Activated naive CD4-positive, alpha-beta T cell treated with anti-CD3 and anti-CD28 coated beads, Interleukin-2, amount 10 ng/mL, durations not matched to agents 7 days and 5 days (primary cell): ENCODE measurements around the gene PFKFB3.

Source experiments
- CTCF ChIA-PET: fragments of 350-600 bp; sonication (Branson Sonifier 250); formaldehyde crosslinking; loops from one replicate; lab custom pipeline; 2021; ENCODE audit warnings: antibody characterized with exemption; lab: Charles Lee
- DNase-seq: peaks from one replicate; pipeline ENCODE4 v3.0.0-alpha.2; 2020
- H3K27ac Mint-ChIP-seq: one replicate; pipeline ENCODE4 v1.8.0; 2021; ENCODE audit warnings: mild to moderate bottlenecking, moderate library complexity, mixed read lengths
- H3K27me3 Mint-ChIP-seq: one replicate; pipeline ENCODE4 v1.8.0; 2021; ENCODE audit warnings: mild to moderate bottlenecking, mixed read lengths
- H3K36me3 Mint-ChIP-seq: one replicate; pipeline ENCODE4 v1.8.0; 2021; ENCODE audit warnings: mixed read lengths
- H3K4me1 Mint-ChIP-seq: one replicate; pipeline ENCODE4 v1.8.0; 2021; ENCODE audit warnings: mixed read lengths
- H3K4me3 Mint-ChIP-seq: one replicate; pipeline ENCODE4 v1.8.0; 2021; ENCODE audit warnings: mild to moderate bottlenecking, moderate library complexity, mixed read lengths
- H3K9me3 Mint-ChIP-seq: one replicate; pipeline ENCODE4 v1.8.0; 2021; ENCODE audit warnings: mixed read lengths

PFKFB3 gene

DNA sequence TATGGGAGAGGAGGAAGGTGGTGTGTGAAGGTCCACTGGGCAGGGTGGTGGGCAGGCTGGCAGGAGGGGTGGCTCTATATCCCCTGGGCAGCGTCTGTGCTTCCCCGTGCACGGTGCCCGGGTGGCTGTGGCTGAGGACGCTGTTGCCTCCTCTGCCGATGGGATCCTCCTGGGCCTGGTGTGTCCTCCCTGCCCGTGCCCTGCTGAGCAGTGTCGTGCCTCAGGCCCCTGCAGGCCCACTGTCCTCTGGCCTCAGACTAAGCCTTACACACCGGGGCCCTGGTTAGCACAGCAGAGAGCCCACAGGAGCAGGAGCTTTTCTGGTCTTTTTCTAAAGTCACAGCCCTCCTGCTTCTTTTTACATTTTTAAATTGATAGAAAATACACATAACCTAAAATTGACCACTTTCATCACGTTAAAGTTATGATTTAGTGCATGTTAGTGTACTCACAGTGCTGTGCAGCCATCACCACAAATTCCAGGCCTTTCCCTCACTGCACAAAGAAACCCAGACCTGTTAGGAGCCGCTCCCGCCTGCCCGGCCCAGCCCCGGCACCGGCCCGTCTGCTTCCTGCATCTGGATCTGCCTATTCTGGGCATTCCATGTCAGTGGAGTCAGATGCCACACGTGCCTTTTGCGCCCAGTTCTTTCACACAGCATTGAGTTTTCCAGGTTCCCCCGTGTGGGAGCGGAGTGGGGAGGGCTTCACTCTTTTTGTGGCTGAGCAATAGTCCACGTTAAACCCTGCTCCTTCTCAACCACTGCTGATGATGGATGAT, 19.4 kb downstream of the PFKFB3 start:
- CTCF ChIA-PET = no interaction called here
- DNase-seq = no peak
- Mint-ChIP-seq H3K4me1 (no peaks in the 10 kb centered on the region), H3K27ac (no peak overlapping the region), H3K27me3 (no peaks in the 10 kb centered on the region), H3K4me3 (no peak overlapping the region), H3K36me3 (peaks cover 63% of the 10 kb centered on the region), H3K9me3 (no peaks in the 10 kb centered on the region)

DNA sequence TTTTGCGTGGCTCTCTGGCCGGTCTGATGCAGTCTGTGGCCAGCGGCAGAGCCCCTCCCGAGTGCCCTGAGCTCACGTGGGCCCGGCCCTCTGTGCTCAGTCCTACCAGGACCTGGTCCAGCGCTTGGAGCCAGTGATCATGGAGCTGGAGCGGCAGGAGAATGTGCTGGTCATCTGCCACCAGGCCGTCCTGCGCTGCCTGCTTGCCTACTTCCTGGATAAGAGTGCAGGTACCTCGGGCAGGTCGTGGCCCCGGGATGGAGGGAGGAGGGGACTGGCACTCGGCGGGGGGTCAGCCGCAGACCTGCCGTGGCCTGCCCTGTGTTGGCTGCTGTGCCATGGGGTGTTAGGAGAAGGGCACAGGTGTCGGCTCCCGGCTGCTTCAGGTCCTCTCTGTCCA, 20.0 kb downstream of the PFKFB3 start:
- no peaks in the 10 kb centered on the region for H3K9me3 Mint-ChIP-seq
- CTCF ChIA-PET = no interaction called here
- H3K27me3 Mint-ChIP-seq = no peaks in the 10 kb centered on the region
- H3K27ac Mint-ChIP-seq = no peak overlapping the region
- no peak overlapping the region for H3K4me3 Mint-ChIP-seq
- peaks cover 65% of the 10 kb centered on the region for H3K36me3 Mint-ChIP-seq
- H3K4me1 Mint-ChIP-seq = peaks cover 4% of the 10 kb centered on the region
- no peak for DNase-seq

- no peaks in the 10 kb centered on the region for H3K9me3 Mint-ChIP-seq
- no peak overlapping the region for H3K27ac Mint-ChIP-seq
- H3K36me3 Mint-ChIP-seq = peaks cover 73% of the 10 kb centered on the region
- DNase-seq = no peak
- CTCF ChIA-PET = interaction anchor here (0.6 kb wide), 1 partner anchor 12 kb away, joined by 3 read pairs; no protein-coding TSS in a partner anchor
- H3K4me3 Mint-ChIP-seq = no peak overlapping the region
- H3K4me1 Mint-ChIP-seq = peaks cover 15% of the 10 kb centered on the region
- H3K27me3 Mint-ChIP-seq = no peaks in the 10 kb centered on the region
Measured at GRCh38 chr10:6223981-6224380, 21.2 kb downstream of the PFKFB3 start.

DNA sequence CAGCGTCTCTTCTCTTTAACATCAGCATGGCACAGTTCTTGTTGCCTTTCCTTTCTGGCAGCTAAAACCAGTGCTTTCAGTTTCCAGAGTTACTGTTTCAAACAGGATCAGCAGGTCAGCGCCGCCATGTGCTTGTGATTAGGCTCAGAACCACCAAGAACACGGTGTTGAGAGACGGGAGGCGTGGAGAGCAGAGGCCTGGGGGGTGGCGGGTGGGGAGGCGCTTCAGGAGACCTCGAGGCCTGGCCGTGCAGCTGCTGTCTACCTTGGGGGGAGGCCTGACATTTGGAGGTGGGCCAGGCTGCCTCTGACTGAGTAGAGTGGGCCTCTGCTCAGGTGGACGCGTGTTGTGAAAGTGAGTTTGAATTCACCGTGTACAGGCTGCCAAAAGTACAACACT, 22.0 kb downstream of the PFKFB3 start:
- H3K36me3 Mint-ChIP-seq = peaks cover 67% of the 10 kb centered on the region

GRCh38 chr10:6225263-6225814, 22.6 kb downstream of the PFKFB3 start:
- Mint-ChIP-seq H3K27ac (no peak overlapping the region), H3K27me3 (no peaks in the 10 kb centered on the region), H3K36me3 (peaks cover 67% of the 10 kb centered on the region), H3K4me1 (peaks cover 17% of the 10 kb centered on the region), H3K4me3 (no peak overlapping the region), H3K9me3 (no peaks in the 10 kb centered on the region)
- no peak for DNase-seq
- CTCF ChIA-PET = interaction anchor here (1.2 kb wide), 1 partner anchor 52 kb away, joined by 3 read pairs; no protein-coding TSS in a partner anchor

More for the DNA sequence above, 22.0 kb downstream of the PFKFB3 start:
- Mint-ChIP-seq H3K27me3 (no peaks in the 10 kb centered on the region), H3K4me1 (peaks cover 15% of the 10 kb centered on the region), H3K9me3 (no peaks in the 10 kb centered on the region), H3K4me3 (no peak overlapping the region), H3K27ac (no peak overlapping the region)
- CTCF ChIA-PET = interaction anchor here (1.2 kb wide), 1 partner anchor 51 kb away, joined by 3 read pairs; no protein-coding TSS in a partner anchor
- DNase-seq = no peak

GRCh38 chr10:6226216-6226615, 23.5 kb downstream of the PFKFB3 start:
- Mint-ChIP-seq H3K27ac (peak overlapping the region; percentile 39), H3K4me3 (no peak overlapping the region), H3K4me1 (peaks cover 17% of the 10 kb centered on the region), H3K9me3 (no peaks in the 10 kb centered on the region), H3K27me3 (no peaks in the 10 kb centered on the region), H3K36me3 (peaks cover 63% of the 10 kb centered on the region)
- CTCF ChIA-PET = no interaction called here
- no peak for DNase-seq

DNA sequence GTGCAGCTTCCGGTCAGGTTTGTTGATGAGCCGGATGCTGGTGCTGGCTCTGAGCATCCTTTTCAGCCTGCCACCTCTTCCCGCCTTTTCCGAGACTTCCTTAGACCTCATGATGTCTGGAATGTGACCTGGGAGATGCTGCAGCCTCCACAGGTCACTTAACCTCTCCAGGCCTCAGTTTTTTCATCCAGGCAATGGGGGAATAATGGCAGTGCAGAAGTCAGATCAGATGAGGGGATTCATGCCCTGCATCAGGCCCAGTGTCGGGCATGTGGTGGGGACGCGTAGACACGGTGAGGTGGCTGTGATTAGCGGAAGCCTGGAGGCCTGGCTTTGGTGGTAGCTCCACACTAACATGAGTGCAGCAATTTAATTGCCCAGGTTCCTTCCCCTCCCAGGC, 24.6 kb downstream of the PFKFB3 start:
- peaks cover 64% of the 10 kb centered on the region for H3K36me3 Mint-ChIP-seq

DNA sequence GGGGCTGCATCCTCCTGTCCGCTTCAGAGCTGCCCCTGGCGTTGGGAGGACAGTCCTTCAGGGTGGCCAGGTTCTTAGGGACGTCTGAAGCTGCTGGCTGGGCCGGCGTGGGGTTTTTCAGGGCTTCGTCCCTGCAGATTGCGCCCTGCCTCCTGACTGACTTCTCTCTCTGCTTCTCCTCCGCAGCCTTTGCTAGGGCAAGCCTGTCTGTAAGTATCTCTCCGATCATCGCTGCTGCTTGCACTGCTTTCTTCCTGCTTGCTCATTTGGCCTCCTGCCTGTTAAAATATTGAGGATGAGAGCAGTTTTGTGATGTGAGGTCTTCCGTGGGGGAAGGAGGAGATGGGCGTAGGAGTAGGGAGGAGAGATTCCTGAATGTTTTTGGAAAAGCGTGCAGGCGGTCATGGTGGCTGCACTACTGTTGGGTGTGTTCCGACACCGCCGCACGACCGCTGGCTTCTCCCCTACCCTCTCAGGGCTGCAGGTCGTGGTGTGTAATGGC, 25.3 kb downstream of the PFKFB3 start:
- Mint-ChIP-seq H3K27me3 (no peaks in the 10 kb centered on the region), H3K9me3 (no peaks in the 10 kb centered on the region), H3K27ac (peak overlapping the region; percentile 62), H3K36me3 (peaks cover 70% of the 10 kb centered on the region), H3K4me3 (no peak overlapping the region), H3K4me1 (peaks cover 17% of the 10 kb centered on the region)
- no peak for DNase-seq
- CTCF ChIA-PET = interaction anchor here (1.1 to 1.8 kb wide), 2 partner anchors 170 to 173 kb away, joined by 3 to 8 read pairs; no protein-coding TSS in a partner anchor

More for the DNA sequence above, 24.6 kb downstream of the PFKFB3 start:
- no peak for DNase-seq
- no peak overlapping the region for H3K27ac Mint-ChIP-seq
- H3K27me3 Mint-ChIP-seq = no peaks in the 10 kb centered on the region
- H3K4me1 Mint-ChIP-seq = peaks cover 17% of the 10 kb centered on the region
- H3K9me3 Mint-ChIP-seq = no peaks in the 10 kb centered on the region
- CTCF ChIA-PET = interaction anchor here (1.8 kb wide), 1 partner anchor 174 kb away, joined by 8 read pairs; no protein-coding TSS in a partner anchor
- no peak overlapping the region for H3K4me3 Mint-ChIP-seq

DNA sequence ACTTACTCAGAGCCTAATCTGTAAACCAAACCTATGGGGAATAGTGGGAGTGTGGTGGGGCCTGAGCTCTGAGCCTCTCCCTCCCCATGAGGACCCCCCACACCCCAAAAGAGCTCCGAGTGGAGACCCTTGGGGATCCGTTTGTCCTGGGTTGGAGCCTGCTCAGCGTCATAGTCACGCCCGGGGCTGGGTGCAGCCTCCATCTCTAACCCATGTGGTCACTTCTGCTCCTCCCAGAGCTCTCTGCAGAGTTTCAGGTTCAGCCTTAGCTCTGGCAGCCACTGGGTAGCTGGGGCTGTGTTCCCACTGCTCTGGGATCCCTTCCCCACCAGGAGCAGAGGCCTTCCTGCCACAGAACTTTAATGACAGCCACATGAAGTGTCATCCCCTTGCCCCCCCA, 25.9 kb downstream of the PFKFB3 start:
- Mint-ChIP-seq H3K27me3 (no peaks in the 10 kb centered on the region), H3K4me1 (peaks cover 17% of the 10 kb centered on the region), H3K4me3 (no peak overlapping the region), H3K9me3 (no peaks in the 10 kb centered on the region), H3K36me3 (peaks cover 68% of the 10 kb centered on the region), H3K27ac (peak overlapping the region; percentile 42)
- no peak for DNase-seq
- CTCF ChIA-PET = interaction anchor here (0.8 to 1.8 kb wide), 3 partner anchors 142 to 173 kb away, joined by 3 to 8 read pairs (median 3); no protein-coding TSS in a partner anchor

GRCh38 chr10:6229290-6229689, 26.6 kb downstream of the PFKFB3 start:
- CTCF ChIA-PET = interaction anchor here (0.8 to 1.8 kb wide), 3 partner anchors 142 to 172 kb away, joined by 3 to 8 read pairs (median 3); no protein-coding TSS in a partner anchor
- H3K9me3 Mint-ChIP-seq = no peaks in the 10 kb centered on the region
- H3K36me3 Mint-ChIP-seq = peaks cover 66% of the 10 kb centered on the region
- H3K27ac Mint-ChIP-seq = no peak overlapping the region
- DNase-seq = no peak
- H3K4me1 Mint-ChIP-seq = peaks cover 17% of the 10 kb centered on the region
- no peak overlapping the region for H3K4me3 Mint-ChIP-seq
- no peaks in the 10 kb centered on the region for H3K27me3 Mint-ChIP-seq

- no peaks in the 10 kb centered on the region for H3K9me3 Mint-ChIP-seq
- DNase-seq = no peak
- H3K27ac Mint-ChIP-seq = no peak overlapping the region
- CTCF ChIA-PET = no interaction called here
- H3K36me3 Mint-ChIP-seq = peaks cover 66% of the 10 kb centered on the region
- H3K4me1 Mint-ChIP-seq = peaks cover 17% of the 10 kb centered on the region
- H3K27me3 Mint-ChIP-seq = no peaks in the 10 kb centered on the region
- no peak overlapping the region for H3K4me3 Mint-ChIP-seq
Measured at GRCh38 chr10:6229746-6230145, 27.0 kb downstream of the PFKFB3 start.

- no peak for DNase-seq
- no peak overlapping the region for H3K27ac Mint-ChIP-seq
Measured at GRCh38 chr10:6230315-6230714, 27.6 kb downstream of the PFKFB3 start.

DNA sequence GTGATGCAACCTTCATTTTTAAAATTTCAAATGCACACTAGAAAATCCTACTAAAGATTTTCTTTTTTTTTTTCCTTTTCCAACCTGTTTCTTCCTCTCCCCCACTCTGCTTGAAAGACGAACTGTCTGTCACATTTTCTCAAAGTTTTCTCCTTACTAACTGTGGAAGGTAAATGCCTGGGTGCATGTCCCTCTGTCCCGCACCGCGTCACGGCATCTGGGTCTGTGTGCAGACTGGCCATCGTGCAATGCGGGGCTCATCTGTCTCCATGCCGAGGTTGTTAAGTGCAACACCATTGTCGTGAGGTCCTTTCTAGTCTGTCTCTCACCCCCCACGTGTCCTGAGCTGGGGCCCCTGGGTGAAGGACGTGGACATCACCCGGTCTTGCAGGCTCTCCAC, 28.4 kb downstream of the PFKFB3 start:
- peaks cover 68% of the 10 kb centered on the region for H3K36me3 Mint-ChIP-seq
- no peaks in the 10 kb centered on the region for H3K27me3 Mint-ChIP-seq
- CTCF ChIA-PET = no interaction called here
- no peak for DNase-seq
- H3K27ac Mint-ChIP-seq = no peak overlapping the region
- H3K4me3 Mint-ChIP-seq = no peak overlapping the region
- no peaks in the 10 kb centered on the region for H3K9me3 Mint-ChIP-seq
- peaks cover 19% of the 10 kb centered on the region for H3K4me1 Mint-ChIP-seq

More at GRCh38 chr10:6230315-6230714, 27.6 kb downstream of the PFKFB3 start:
- no peaks in the 10 kb centered on the region for H3K9me3 Mint-ChIP-seq
- CTCF ChIA-PET = no interaction called here
- H3K4me3 Mint-ChIP-seq = no peak overlapping the region
- peaks cover 70% of the 10 kb centered on the region for H3K36me3 Mint-ChIP-seq
- H3K4me1 Mint-ChIP-seq = peaks cover 19% of the 10 kb centered on the region
- no peaks in the 10 kb centered on the region for H3K27me3 Mint-ChIP-seq

GRCh38 chr10:6231730-6232129, 29.0 kb downstream of the PFKFB3 start:
- Mint-ChIP-seq H3K27me3 (no peaks in the 10 kb centered on the region), H3K4me1 (peaks cover 19% of the 10 kb centered on the region), H3K36me3 (peaks cover 69% of the 10 kb centered on the region), H3K9me3 (no peaks in the 10 kb centered on the region), H3K4me3 (no peak overlapping the region), H3K27ac (no peak overlapping the region)
- DNase-seq = no peak
- CTCF ChIA-PET = no interaction called here
